HG02938 (cell line): Measurements from ENCODE around the gene PARP12.

ENCODE experiments used
- ATAC-seq: cut with Tn5 transposase; IDR thresholded peaks from one replicate; pipeline ENCODE4 v1.9.1; 2021; ENCODE audit warnings: mild to moderate bottlenecking, moderate library complexity; ENCODE audit not compliant: unreplicated experiment

PARP12 gene

DNA sequence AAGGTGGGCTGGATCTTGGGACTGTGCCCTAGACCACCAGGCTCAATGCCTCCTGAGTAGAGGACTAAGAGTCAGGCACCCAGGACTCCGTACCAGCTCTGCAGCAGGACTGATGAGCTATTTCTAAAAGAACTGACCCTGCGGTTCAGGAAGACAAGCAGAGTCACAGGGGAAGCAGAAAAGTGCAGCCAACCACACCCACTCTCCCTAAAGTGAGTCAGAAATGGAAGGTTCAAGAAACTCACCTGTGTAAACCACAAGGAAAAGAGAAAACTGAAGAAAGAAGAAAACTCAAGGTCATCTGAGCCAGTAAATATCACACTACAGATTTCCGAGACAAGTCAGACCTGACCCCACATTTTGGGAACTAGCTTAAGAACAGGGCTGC, 2.5 kb downstream of the PARP12 start:
- ATAC-seq: no peak

DNA sequence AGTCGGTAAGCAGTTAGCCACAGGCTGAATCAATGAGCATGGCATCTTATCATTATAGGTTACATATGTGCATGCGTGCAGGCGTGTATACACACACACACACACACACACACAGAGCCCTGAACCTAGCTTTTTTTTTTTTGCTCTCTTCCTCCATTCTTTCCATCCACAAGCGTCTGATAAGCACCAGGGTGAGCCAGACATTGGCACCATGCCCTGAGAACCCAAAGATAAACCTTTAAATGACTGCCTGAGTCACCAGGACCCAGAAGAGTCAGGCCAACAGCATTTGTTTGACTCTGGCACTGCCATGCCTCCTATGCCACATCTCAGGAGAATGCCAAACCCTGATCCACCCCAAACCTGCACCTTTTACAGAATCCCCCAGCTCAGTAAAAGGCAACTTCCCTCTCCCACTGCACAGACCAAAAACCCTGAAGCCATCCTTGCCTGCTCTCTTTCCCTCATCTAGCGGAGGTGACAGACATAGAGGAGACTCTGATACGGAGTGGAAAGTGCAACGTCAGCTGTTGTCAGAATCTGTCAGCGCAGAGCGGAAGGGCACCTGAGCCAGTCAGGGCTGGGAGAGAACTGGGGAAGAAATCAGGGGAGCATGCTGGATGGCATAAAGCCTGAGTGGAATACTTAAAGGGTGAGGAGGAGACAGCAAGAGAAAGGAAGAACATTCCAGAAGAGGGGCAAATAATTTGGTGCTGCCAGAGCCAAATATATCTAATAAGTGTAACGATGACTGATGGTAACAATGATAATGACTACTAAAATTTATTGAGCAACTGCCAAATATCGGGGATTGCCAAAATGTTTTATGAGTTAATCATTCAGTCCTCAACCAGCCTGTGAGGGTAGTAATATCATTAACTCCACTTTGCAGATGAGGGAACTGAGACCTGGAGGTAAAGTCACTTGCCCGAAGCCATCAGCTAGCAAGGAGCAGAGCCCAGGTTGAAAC, 3.2 kb downstream of the PARP12 start:
- ATAC-seq: no peak

DNA sequence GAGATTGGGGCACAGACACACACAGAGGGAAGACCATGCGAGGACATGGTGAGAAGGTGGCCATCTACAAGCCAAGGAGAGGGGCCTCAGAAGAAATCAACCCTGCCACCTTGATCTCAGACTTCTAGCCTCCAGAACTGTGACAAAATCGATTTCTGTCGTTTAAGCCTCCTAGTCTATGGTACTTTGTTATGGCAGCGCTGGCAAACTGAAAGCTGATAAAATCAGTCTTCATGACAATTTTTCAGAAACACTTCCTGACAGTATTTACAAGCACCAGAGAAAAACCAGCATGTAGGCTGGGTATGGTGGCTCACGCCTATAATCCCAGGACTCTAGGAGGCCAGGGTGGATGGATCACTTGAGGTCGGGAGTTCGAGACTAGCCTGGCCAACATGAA, 4.2 kb downstream of the PARP12 start:
- no peak for ATAC-seq

DNA sequence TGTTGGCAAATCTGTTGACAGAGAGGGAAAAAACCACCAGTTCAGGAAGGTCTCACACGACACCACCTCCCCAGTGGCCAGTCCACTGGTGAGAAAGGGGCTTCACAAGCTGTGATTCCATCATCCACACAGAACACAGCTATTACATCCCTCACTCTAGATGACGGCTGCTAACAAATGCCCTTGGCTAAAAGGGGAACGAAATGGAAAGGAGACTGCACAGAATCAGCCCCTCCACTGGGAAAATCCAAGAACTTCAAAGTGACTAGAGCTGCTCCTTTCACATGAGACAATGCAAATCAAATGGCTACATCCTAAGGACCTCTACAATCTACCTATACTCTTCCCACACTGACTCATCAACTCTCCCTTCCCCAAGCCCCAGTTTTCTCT, 5.6 kb downstream of the PARP12 start:
- ATAC-seq: no peak

DNA sequence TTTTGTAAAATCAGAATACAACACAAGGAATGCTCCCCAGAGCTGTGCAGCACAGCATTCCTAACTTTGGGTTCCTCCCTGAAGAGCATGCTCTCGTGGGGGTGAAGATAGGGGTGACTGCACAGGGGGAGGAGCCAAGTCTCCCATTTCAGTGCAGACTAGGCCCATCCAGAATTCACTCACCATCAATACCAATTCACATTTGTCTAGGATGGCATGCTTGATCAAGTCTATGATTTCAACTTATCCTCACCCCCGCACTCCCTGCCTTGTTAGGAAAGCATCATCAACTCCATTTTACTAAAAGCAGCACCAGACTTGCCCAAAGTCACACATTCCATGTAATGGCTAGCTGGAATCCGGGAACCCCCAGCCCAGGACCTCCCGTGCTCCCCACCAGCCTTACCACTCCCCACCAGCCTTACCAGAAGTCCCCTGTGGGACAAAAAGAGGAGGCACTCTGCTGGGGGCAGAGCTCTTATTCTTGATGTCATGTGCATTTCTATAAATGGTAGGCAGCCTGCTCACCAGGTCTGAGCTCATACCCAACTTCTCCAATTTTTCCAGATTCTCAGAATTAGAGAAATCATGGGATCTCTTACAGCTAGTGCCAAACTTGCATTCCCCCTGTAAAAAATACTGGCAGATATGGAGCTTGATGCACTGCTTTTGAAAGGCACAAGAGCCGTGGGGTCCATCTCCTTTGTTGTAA, 6.2 kb downstream of the PARP12 start:
- ATAC-seq: no peak

DNA sequence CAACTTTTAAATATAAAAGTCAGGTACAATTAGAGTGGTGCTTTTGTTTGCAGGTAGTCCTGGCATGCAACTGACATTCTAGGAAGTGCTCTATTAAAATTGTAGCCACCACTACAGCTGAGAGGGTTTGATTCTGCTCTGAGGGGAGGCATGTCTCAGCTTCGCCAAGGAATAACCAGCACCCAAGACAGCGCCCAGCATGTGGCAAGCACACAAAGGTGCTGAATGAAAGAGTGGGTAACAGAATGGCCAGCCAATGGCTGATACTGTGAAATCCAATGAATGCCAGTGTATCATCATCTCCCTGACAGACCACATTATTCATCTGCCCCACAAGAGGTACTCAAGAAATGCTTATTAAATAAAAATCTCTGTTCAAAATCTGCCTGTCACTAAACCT, 6.9 kb downstream of the PARP12 start:
- ATAC-seq: no peak

DNA sequence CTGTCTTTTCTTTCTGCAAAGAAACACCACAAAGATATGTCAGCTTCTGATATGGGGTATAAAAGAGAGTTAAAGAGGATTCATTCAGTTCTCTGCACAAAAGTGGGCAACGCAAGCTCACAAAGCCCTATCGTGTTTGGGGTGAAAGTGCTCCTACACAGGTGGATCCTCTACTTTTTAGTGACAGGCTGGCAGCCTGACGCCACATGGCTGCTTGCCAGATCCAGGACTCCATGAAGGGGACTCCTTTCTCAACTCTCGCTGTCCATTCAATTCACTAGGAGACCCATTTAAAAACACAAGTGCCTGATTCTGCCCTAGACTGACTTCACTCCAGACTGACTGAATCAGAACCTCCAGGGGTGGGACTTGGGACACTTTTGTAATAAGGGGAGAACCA, 8.0 kb downstream of the PARP12 start:
- ATAC-seq: no peak

DNA sequence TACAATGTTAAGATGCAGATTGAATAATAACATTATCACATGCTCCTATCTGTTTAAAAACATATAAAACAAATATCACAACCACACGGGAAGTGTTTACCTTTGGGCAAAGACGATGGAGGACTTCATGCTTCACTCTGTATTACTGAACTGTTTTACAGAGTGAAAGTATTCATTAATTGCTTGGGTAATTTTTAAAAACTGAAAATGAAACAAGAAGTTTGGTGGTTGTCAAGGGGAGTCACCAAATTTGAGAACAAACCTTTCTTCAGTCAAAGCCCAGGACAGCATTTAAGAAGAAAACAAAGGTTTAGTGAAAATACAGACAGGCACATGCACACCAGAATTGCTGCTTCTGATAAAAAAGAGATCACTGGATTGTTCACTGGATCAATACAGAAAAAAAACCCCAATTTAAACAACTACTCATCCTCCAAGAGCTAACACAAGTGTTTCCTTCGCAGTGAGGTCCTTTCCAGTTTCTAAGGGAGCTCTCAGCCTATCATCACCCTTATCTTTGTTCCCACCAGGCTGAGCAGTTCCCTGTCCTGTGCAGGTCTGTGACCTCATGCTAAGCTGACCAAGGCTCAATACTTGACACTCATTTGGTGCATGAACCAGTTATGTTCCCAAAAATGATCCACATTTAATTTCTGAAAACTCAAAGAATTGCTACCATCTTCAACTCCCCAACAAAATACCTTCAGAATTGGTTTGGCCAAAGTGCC, 8.8 kb downstream of the PARP12 start:
- peak; percentile 96 for ATAC-seq

DNA sequence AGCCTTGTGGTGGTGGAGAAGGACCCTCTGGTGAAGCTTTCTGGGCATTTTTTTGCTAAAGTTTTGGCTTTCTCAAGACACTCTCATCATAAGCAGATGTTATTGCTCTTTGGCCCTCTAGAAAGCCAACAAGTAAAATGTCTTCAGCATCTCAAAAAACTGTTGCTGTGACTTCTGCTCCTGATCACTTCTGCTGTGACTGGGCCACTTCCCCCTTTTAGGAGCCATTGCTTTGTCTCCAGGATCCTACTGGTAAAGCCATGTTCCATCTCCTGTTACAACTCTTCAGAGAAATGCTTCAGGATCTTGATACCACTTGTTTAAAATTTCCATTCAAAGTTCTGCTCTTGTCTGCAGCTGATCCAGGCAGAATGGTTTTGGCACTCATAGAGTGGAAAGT, 10.9 kb downstream of the PARP12 start:
- ATAC-seq: no peak

DNA sequence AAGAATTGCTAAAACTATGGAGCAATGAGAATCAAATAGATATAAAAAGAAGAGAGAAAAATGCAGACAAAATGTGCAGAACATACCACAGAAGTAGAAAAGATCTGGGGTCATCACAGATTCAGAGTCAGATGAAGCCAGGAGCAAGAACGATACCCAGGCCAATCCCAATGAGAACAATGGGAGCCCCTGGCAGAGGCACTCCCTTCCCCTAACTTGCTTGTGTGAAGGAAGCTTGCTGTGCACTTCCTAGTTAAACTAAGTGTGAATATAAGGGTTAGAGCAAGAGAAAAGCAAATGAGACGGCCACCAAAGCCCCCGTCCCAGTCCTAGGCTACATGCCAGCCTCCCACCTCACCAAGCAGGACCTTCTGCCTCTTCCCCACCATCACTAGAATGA, 12.7 kb downstream of the PARP12 start:
- no peak for ATAC-seq

DNA sequence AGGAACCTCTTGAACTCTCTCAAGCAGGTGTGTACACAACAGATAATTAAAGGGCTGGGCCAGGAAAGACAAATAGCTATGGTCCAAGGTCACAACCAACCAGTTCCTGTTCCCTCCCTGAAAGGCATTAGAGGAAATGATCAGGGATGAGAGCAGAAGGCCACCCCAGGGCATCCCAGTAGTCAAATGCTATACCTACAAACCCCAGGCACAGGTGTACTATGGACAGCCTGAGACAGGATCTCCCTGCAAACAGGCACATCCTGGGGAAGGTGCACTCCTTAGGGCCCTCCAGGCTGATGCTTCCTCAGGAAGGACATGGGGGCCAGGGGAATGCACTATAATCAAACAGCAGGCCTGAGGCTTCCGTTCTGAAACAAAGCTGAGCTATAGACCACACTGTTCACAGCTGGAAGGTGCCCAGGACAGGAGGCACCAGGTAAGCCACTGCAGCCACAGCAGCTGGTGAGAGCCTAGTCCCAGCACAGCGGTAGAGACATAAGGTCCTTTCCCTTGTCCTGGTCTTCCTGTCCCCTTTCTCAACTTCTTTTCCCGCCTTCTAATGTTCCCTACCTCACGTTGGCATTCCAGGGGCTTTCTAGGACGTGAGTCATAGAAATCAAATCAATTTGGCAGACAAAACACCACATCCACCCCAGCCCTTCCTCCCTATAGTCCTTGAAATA, 13.3 kb downstream of the PARP12 start:
- ATAC-seq: no peak

DNA sequence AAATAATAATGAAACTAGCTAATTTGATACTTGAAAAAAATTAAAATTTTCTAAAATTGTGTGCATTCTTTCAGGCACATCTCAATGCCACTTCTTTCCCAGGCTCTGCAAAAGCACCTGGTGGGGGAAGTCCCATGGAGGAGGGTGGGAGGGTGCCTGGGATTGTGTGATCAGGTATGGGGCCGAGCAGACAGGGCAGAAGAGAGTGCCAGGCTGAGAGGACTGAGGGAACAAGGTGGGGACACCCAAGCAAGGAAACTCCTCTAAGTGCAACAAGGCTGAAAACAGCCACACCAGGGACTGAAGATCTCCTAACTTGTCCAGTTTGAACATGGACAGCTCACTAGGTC, 13.8 kb downstream of the PARP12 start:
- ATAC-seq: no peak

DNA sequence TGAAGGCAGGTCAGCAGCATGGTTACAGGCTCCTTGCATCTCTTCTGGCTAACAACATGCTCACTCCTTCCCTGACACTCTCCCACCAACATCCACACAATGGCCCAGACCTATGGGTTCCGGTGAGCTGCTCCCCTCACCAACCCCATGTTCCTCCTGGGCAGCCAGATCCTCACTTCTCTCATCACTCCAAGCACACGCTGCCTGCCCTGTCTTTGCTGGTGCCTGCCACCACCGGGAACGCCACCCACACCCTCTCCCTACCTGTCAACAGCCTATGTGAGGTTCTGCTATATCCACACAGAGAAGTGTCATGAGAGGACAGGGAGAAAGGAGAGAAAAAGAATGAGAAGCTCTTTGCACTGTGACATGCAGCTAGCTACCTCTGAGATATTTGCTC, 14.6 kb downstream of the PARP12 start:
- no peak for ATAC-seq

DNA sequence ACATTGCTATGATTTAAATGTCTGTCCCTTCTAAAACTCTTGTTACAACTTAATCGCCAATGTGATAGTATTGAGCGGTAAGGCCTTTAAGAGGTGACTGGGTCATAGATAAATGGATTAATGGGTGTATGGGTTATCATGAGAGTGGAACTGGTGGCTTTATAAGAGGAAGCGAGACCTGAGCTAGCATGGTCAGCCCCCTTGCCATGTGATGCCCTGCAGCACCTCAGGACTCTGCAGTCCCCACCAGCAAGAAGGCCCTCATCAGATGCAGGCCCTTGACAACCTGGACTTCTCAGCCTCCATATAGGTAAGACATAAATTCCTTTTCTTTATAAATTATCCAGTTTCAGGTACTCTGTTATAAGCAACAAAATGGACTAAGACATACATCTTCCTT, 15.6 kb downstream of the PARP12 start:
- ATAC-seq: no peak

DNA sequence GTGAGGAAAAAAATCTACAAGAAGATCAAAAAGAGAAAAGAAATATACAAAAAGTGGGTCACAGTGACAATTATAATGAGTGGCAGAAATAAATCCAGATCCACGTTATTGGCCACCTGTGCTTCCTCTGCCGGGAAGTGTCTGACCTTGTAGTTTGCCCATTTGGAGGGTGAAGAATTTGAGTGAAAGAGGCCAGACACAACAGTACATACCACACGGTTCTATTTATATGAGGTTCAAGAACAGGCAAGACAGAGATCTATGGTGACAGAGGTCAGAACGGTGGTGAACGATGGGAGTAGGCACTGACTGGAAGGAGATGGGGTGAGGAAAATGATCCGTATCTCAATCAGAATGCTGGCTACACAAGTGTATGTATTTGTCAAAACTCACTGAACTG, 17.1 kb downstream of the PARP12 start:
- no peak for ATAC-seq

DNA sequence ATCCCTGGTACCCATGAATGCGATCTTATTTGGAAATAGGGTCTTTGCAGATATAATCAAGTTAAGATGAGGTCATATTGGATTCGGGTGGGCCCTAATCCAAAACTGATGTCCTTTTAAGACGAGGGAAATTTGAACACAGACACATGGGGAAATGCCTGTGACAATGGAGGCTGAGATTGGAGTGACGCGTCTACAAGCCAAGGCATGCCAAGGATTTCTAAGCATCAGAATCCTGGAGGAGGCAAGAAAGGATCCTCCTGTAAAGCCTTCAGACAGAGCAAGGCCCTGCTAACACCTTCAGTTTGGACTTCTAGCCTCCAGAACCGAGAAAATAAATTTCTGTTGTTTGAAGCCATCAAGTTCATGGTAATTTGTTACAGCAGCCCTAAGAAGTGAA, 18.5 kb downstream of the PARP12 start:
- no peak for ATAC-seq

DNA sequence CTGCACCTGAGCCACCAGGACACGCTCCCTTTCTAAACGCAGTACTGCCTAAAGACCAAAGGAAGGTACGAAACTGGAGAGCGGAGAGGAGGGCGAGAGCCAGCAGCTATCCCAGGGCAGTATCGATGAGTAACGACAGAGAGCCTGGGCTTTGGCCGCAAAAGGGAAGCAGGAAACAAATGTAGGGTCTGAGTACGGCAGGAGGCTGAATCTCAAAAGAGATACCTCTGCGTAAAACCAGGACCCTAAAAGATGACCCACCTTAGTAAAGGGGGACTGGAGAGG, 20.4 kb downstream of the PARP12 start:
- ATAC-seq: no peak

DNA sequence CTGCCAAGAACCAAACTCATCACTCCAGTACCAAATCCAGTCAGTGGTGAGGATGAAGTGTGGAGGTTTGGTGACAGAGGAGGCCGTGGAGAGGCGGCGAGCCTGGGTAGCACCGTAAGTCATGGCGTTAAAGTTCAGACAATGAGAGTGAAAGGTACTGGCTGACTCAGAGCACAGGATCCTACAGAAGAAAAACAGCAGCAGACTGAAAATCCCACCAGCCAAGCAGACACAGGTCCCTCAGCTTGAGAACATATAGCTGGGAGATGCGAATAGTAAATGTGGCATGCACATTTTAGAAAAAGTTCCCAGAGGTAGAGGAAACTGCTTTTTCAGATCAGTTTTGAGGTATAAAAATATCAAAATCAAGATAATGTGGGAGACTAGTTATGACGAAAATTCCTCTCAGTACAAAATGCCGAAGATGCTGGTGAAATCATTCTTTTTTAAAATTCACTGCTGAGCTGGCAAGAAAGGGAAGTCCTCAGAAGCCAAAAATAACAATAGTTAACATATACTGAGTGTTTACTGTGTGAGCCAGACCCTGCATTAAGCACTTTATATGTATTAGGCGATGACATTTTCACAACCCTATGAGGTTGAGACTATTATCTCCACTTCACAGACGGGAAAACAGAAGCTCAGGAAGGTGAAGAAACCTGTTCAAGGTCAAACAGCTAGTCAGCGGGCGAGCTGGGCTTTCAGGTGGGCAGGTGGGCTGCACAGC, 20.9 kb downstream of the PARP12 start:
- no peak for ATAC-seq

DNA sequence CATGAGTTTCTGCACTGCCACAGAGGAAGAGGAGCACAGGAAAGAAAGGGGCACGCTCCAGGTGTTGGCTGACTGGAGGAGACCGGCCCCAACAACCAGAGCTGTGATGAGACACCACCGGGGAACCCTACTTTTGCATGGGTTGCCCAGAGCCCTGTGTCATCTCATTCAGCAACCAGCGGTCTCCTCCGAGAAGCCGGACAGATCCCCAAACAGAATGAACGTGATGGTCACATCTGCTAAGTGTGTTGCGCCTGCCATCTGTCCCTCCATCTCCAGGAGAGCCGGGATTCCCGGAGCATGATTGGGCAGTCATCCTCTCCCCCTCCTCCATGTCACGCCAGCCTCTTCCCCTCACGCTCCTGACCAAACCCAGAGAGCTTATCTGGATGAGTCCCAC, 22.9 kb downstream of the PARP12 start:
- ATAC-seq: no peak

DNA sequence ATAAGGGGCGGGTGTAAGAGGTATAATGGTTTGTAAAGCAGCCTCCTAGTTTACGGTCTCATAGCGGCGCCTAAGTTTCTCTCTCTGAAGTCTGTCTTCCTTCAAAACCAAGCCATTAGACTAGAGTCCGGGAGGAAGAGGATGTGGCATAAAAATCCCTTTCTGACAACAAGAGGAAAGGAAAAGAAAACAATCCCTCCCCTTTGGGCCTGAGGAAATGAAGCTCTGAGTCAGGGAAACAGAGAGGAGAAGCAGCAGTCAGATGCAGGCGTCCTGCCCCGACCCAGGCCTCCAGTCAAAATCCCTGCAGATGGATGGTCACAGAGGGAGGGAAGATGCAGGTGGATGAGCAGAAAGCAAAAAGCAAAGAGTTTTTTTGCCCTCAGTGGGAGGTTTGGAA, 23.7 kb downstream of the PARP12 start:
- no peak for ATAC-seq
